Vagina (tissue), 2 donors: ENCODE measurements around the gene PARN.

ENCODE experiments used
- POLR2A ChIP-seq, 2 donors: fragments of 450-650 bp; IDR thresholded peaks; one replicate each; pipeline ENCODE4 v1.6.1; 2017; ENCODE audit warnings: antibody characterized with exemption in 2 of 2, mild to moderate bottlenecking in 2 of 2, moderate library complexity in 2 of 2
- POLR2AphosphoS5 ChIP-seq, 2 donors: sonication (generic); formaldehyde crosslinking; IDR thresholded peaks; one replicate each; pipeline ENCODE4 v1.9.0; 2017; ENCODE audit warnings: antibody characterized with exemption in 2 of 2, mild to moderate bottlenecking in 2 of 2, low read depth in 1 of 2; ENCODE audit not compliant: insufficient read depth in 1 of 2
- TF ChIP-seq, protein P1 (sequence below), 3 experiments: fragments of 450-650 bp in 2 of 3; fragments of 200-600 bp in 1 of 3; sonication (generic) in 1 of 3; IDR thresholded peaks; one replicate each; pipeline ENCODE4 v1.5.1; 2017 to 2019; ENCODE audit warnings: antibody characterized with exemption in 3 of 3, mild to moderate bottlenecking in 2 of 3, moderate library complexity in 2 of 3

DNA sequence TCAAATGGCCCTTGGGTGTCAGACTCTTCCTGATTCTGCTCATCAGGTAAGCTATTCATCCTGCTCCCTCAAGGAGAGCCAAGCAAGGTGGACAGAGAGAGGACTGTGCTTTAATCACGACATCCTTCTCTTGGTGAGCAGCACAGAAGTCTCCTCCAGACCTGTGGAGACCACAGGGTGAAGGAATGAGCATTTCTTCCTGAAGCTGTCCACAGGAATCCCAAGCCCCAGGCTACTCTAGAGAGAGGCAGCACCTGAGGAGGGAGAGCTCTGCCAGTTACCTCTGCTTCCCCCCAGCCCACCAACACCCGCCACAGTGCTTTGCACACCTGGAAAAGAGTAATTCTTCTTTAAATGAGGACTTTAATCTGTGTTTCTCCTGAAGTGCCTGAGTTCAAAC is 100.0 kb downstream of the PARN start:
- TF ChIP-seq, protein P1, sequence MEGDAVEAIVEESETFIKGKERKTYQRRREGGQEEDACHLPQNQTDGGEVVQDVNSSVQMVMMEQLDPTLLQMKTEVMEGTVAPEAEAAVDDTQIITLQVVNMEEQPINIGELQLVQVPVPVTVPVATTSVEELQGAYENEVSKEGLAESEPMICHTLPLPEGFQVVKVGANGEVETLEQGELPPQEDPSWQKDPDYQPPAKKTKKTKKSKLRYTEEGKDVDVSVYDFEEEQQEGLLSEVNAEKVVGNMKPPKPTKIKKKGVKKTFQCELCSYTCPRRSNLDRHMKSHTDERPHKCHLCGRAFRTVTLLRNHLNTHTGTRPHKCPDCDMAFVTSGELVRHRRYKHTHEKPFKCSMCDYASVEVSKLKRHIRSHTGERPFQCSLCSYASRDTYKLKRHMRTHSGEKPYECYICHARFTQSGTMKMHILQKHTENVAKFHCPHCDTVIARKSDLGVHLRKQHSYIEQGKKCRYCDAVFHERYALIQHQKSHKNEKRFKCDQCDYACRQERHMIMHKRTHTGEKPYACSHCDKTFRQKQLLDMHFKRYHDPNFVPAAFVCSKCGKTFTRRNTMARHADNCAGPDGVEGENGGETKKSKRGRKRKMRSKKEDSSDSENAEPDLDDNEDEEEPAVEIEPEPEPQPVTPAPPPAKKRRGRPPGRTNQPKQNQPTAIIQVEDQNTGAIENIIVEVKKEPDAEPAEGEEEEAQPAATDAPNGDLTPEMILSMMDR (IDR thresholded peaks at IDR 0.05) = no peak
- TF ChIP-seq POLR2AphosphoS5 (IDR thresholded peaks at IDR 0.05; ENCODE audit: insufficient read depth in 1 of 2, low read depth in 1 of 2) (no peak), POLR2A (IDR thresholded peaks at IDR 0.05) (no peak)
